KMS-11 (cell line): ENCODE results near the gene PHACTR3.

Experiments used
- H2AFZ ChIP-seq: fragments of 200-600 bp; sonication (generic); 2 replicates; pipeline ENCODE4 v1.6.1; 2016; ENCODE audit warnings: antibody characterized with exemption, mixed run types, low read depth
- H3K27ac ChIP-seq: fragments of 200-600 bp; sonication (generic); 2 replicates; pipeline ENCODE4 v1.6.1; 2016; ENCODE audit warnings: mild to moderate bottlenecking, mixed run types
- H3K27me3 ChIP-seq: fragments of 200-600 bp; sonication (generic); 2 replicates; pipeline ENCODE4 v1.6.1; 2017; ENCODE audit warnings: mild to moderate bottlenecking, low read depth, mixed run types, moderate library complexity; ENCODE audit not compliant: insufficient read depth
- H3K36me3 ChIP-seq: fragments of 200-600 bp; sonication (generic); 2 replicates; pipeline ENCODE4 v1.6.1; 2017; ENCODE audit warnings: mild to moderate bottlenecking, mixed run types; ENCODE audit not compliant: insufficient read depth
- H3K4me1 ChIP-seq: fragments of 200-600 bp; sonication (generic); 2 replicates; pipeline ENCODE4 v1.6.1; 2016; ENCODE audit warnings: mild to moderate bottlenecking, low read depth, mixed run types; ENCODE audit not compliant: poor library complexity, severe bottlenecking
- H3K4me2 ChIP-seq: fragments of 200-600 bp; sonication (generic); 2 replicates; pipeline ENCODE4 v1.7.0; 2016; ENCODE audit warnings: mild to moderate bottlenecking, mixed run types
- H3K4me3 ChIP-seq: fragments of 200-600 bp; sonication (generic); IDR thresholded peaks from 2 replicates; pipeline ENCODE4 v1.6.1; 2017; ENCODE audit warnings: low read depth, low read length, mixed read lengths; ENCODE audit not compliant: insufficient read depth
- H3K79me2 ChIP-seq: fragments of 200-600 bp; sonication (generic); 2 replicates; pipeline ENCODE4 v1.6.1; 2016; ENCODE audit warnings: low read depth, mixed run types; ENCODE audit not compliant: insufficient read depth
- H3K9ac ChIP-seq: fragments of 200-600 bp; sonication (generic); 2 replicates; pipeline ENCODE4 v1.6.1; 2016; ENCODE audit warnings: mild to moderate bottlenecking, mixed run types
- H4K20me1 ChIP-seq: fragments of 200-600 bp; sonication (generic); 2 replicates; pipeline ENCODE4 v1.6.1; 2016; ENCODE audit warnings: mild to moderate bottlenecking, mixed run types; ENCODE audit not compliant: insufficient read depth
- CTCF ChIP-seq: fragments of 200-600 bp; sonication (generic); conservative IDR thresholded peaks from 2 replicates; pipeline ENCODE4 v1.6.1; 2017; ENCODE audit warnings: low read depth, mild to moderate bottlenecking, antibody characterized with exemption, low read length, moderate library complexity, mixed read lengths

Gene PHACTR3

GRCh38 chr20:59673288-59673997 is 69.1 kb downstream of the PHACTR3 start:
- H3K4me2 ChIP-seq, result no peak overlapping the region
- peaks cover 21% of the 10 kb centered on the region for H3K27me3 ChIP-seq
- H3K36me3 ChIP-seq, result no peaks in the 10 kb centered on the region
- H3K4me3 ChIP-seq, result no peak overlapping the region
- TF ChIP-seq CTCF, result no peak
- H4K20me1 ChIP-seq, result no peaks in the 10 kb centered on the region
- no peaks in the 10 kb centered on the region for H3K4me1 ChIP-seq
- no peaks in the 10 kb centered on the region for H3K79me2 ChIP-seq
- H3K9ac ChIP-seq, result no peak overlapping the region
- no peak overlapping the region for H2AFZ ChIP-seq
- no peak overlapping the region for H3K27ac ChIP-seq

GRCh38 chr20:59673998-59674445 is 69.7 kb downstream of the PHACTR3 start:
- no peak overlapping the region for H3K27ac ChIP-seq
- H3K4me3 ChIP-seq, result no peak overlapping the region
- H4K20me1 ChIP-seq, result no peaks in the 10 kb centered on the region
- no peak overlapping the region for H3K4me2 ChIP-seq
- TF ChIP-seq CTCF, result no peak
- H3K4me1 ChIP-seq, result no peaks in the 10 kb centered on the region
- peaks cover 21% of the 10 kb centered on the region for H3K27me3 ChIP-seq
- no peaks in the 10 kb centered on the region for H3K79me2 ChIP-seq
- no peak overlapping the region for H2AFZ ChIP-seq
- no peak overlapping the region for H3K9ac ChIP-seq
- no peaks in the 10 kb centered on the region for H3K36me3 ChIP-seq

- H3K9ac ChIP-seq, result no peak overlapping the region
- H3K27ac ChIP-seq, result no peak overlapping the region
- no peaks in the 10 kb centered on the region for H4K20me1 ChIP-seq
- no peaks in the 10 kb centered on the region for H3K79me2 ChIP-seq
- no peak for TF ChIP-seq CTCF
- H3K4me2 ChIP-seq, result no peak overlapping the region
- peaks cover 21% of the 10 kb centered on the region for H3K27me3 ChIP-seq
- no peak overlapping the region for H2AFZ ChIP-seq
- H3K4me3 ChIP-seq, result no peak overlapping the region
- H3K36me3 ChIP-seq, result no peaks in the 10 kb centered on the region
- no peaks in the 10 kb centered on the region for H3K4me1 ChIP-seq
Measured at GRCh38 chr20:59676126-59676850, 71.9 kb downstream of the PHACTR3 start.

GRCh38 chr20:59676851-59677182 is 72.5 kb downstream of the PHACTR3 start:
- H3K4me1 ChIP-seq, result no peaks in the 10 kb centered on the region
- no peaks in the 10 kb centered on the region for H3K79me2 ChIP-seq
- H3K27ac ChIP-seq, result no peak overlapping the region
- no peak overlapping the region for H2AFZ ChIP-seq
- H4K20me1 ChIP-seq, result no peaks in the 10 kb centered on the region
- no peak overlapping the region for H3K4me3 ChIP-seq
- H3K27me3 ChIP-seq, result peaks cover 21% of the 10 kb centered on the region
- no peaks in the 10 kb centered on the region for H3K36me3 ChIP-seq
- no peak overlapping the region for H3K9ac ChIP-seq
- TF ChIP-seq CTCF, result no peak
- H3K4me2 ChIP-seq, result no peak overlapping the region
